Measurements from ENCODE around the gene NKD1.

The NKD1 gene

GRCh38 chr16:50610331-50611262 is 62.4 kb downstream of the NKD1 start:
- TF ChIP-seq CTCF (IDR thresholded peaks at IDR 0.05; ENCODE audit: borderline replicate concordance, insufficient read depth, low read depth, low read length): peak; percentile 15; the same call in 1 of the 2 replicates
- H3K4me3 ChIP-seq (ENCODE audit: low read depth, low read length): no peak overlapping the region

GRCh38 chr16:50611332-50611934 is 63.2 kb downstream of the NKD1 start:
- no peak overlapping the region for H3K4me3 ChIP-seq (ENCODE audit: low read depth, low read length)
- TF ChIP-seq CTCF (IDR thresholded peaks at IDR 0.05; ENCODE audit: borderline replicate concordance, insufficient read depth, low read depth, low read length): 0 out of 2 replicates have a peak, but pooled peaks have one; percentile 24

GRCh38 chr16:50611995-50612848 is 64.0 kb downstream of the NKD1 start:
- no peak for TF ChIP-seq CTCF (IDR thresholded peaks at IDR 0.05; ENCODE audit: borderline replicate concordance, insufficient read depth, low read depth, low read length)
- H3K4me3 ChIP-seq (ENCODE audit: low read depth, low read length): no peak overlapping the region

GRCh38 chr16:50612849-50613198 is 64.6 kb downstream of the NKD1 start:
- no peak overlapping the region for H3K4me3 ChIP-seq (ENCODE audit: low read depth, low read length)
- no peak for TF ChIP-seq CTCF (IDR thresholded peaks at IDR 0.05; ENCODE audit: borderline replicate concordance, insufficient read depth, low read depth, low read length)

- no peak overlapping the region for H3K4me3 ChIP-seq (ENCODE audit: low read depth, low read length)
- TF ChIP-seq CTCF (IDR thresholded peaks at IDR 0.05; ENCODE audit: borderline replicate concordance, insufficient read depth, low read depth, low read length): no peak
Observed at GRCh38 chr16:50613281-50613963, 65.2 kb downstream of the NKD1 start.

GRCh38 chr16:50613964-50614474 is 65.8 kb downstream of the NKD1 start:
- H3K4me3 ChIP-seq (ENCODE audit: low read depth, low read length): no peak overlapping the region
- TF ChIP-seq CTCF (IDR thresholded peaks at IDR 0.05; ENCODE audit: borderline replicate concordance, insufficient read depth, low read depth, low read length): no peak
